HL-60/S4 treated with phorbol 12-myristate 13-acetate at 8.2 ng/mL for 4 days and 3 days (cell line): Measurements from ENCODE around the gene ST3GAL3.
"Not testable (repeated sequence)": the region's sequence is repeated elsewhere in the genome, so short reads cannot be mapped to it uniquely, and the experiment has no call there.

Experiments
- in situ Hi-C: fragments of 300-500 bp; cut with MboI; formaldehyde crosslinking; loops from 2 replicates; pipeline ENCODE4 v1.15.0; 2022; ENCODE audit warnings: low sequenced_read_pairs

ST3GAL3 gene

GRCh38 chr1:43814401-43814800 lies 107.1 kb downstream of the ST3GAL3 start:
- in situ Hi-C loops, result no loop called here

GRCh38 chr1:43817304-43817939 lies 110.1 kb downstream of the ST3GAL3 start:
- in situ Hi-C loops, result no loop called here

- in situ Hi-C loops, result no loop called here
Measured at GRCh38 chr1:43818691-43819090, 111.4 kb downstream of the ST3GAL3 start.

GRCh38 chr1:43819357-43819756 lies 112.0 kb downstream of the ST3GAL3 start:
- in situ Hi-C loops, result no loop called here

- in situ Hi-C loops, result no loop called here
Measured at GRCh38 chr1:43821471-43821870, 114.1 kb downstream of the ST3GAL3 start.

GRCh38 chr1:43822040-43822690 lies 114.8 kb downstream of the ST3GAL3 start:
- in situ Hi-C loops, result no loop called here

GRCh38 chr1:43824795-43825194 lies 117.5 kb downstream of the ST3GAL3 start:
- in situ Hi-C loops, result no loop called here

- in situ Hi-C loops, result no loop called here
Measured at GRCh38 chr1:43828574-43828973, 121.2 kb downstream of the ST3GAL3 start.

GRCh38 chr1:43830802-43831201 lies 123.5 kb downstream of the ST3GAL3 start:
- in situ Hi-C loops, result no loop called here

- in situ Hi-C loops, result no loop called here
Measured at GRCh38 chr1:43831851-43832250, 124.5 kb downstream of the ST3GAL3 start.

GRCh38 chr1:43832255-43832654 lies 124.9 kb downstream of the ST3GAL3 start:
- in situ Hi-C loops, result no loop called here

GRCh38 chr1:43832998-43833397 lies 125.7 kb downstream of the ST3GAL3 start:
- in situ Hi-C loops, result no loop called here

GRCh38 chr1:43833902-43834279 lies 126.6 kb downstream of the ST3GAL3 start:
- in situ Hi-C loops, result not testable (repeated sequence)

- in situ Hi-C loops, result no loop called here
Measured at GRCh38 chr1:43834280-43835081, 127.1 kb downstream of the ST3GAL3 start.

GRCh38 chr1:43835082-43836021 lies 128.0 kb downstream of the ST3GAL3 start:
- in situ Hi-C loops, result no loop called here

- in situ Hi-C loops, result no loop called here
Measured at GRCh38 chr1:43836267-43836951, 129.1 kb downstream of the ST3GAL3 start.

- in situ Hi-C loops, result no loop called here
Measured at GRCh38 chr1:43839056-43839455, 131.7 kb downstream of the ST3GAL3 start.

- in situ Hi-C loops, result no loop called here
Measured at GRCh38 chr1:43841321-43842174, 134.2 kb downstream of the ST3GAL3 start.

- in situ Hi-C loops, result no loop called here
Measured at GRCh38 chr1:43842175-43842498, 134.8 kb downstream of the ST3GAL3 start.

GRCh38 chr1:43843684-43844083 lies 136.3 kb downstream of the ST3GAL3 start:
- in situ Hi-C loops, result no loop called here
